H1 (cell line): ENCODE data around the gene ZNF397.

ENCODE experiments used
- CTCF ChIP-seq, 3 experiments: IDR thresholded peaks; 1 replicate in 2 of 3; 2 replicates in 1 of 3; pipeline versions ENCODE4 v1.5.1 to v1.6.1; 2011; ENCODE audit warnings: low read length in 3 of 3, mild to moderate bottlenecking in 3 of 3, inconsistent platforms in 2 of 3, low read depth in 1 of 3, moderate library complexity in 1 of 3; ENCODE audit not compliant: insufficient read depth in 1 of 3; ENCODE audit errors: control extremely low read depth in 1 of 3
- EZH2 ChIP-seq: fragments of 200-600 bp; sonication (generic); IDR thresholded peaks from 2 replicates; pipeline ENCODE4 v1.7.1; 2012; ENCODE audit warnings: low read depth, mild to moderate bottlenecking, moderate library complexity, low read length, inconsistent platforms; ENCODE audit not compliant: severe bottlenecking
- RAD21 ChIP-seq, 2 experiments: IDR thresholded peaks in 1 of 2; conservative IDR thresholded peaks in 1 of 2; 2 replicates each; pipeline ENCODE4 v1.6.1; 2011; ENCODE audit warnings: low read depth in 2 of 2, low read length in 2 of 2, improper control_type of control experiment in 1 of 2, inconsistent platforms in 1 of 2, mild to moderate bottlenecking in 1 of 2, moderate library complexity in 1 of 2

- TF ChIP-seq EZH2 (no peak), CTCF (IDR thresholded peaks at IDR 0.05; ENCODE audit: control extremely low read depth in 1 of 3, insufficient read depth in 1 of 3, low read depth in 1 of 3, low read length in 3 of 3) (no peak), RAD21 (IDR thresholded peaks at IDR 0.05 in 1 of 2, conservative IDR thresholded peaks at IDR 0.05 in 1 of 2; ENCODE audit: low read depth in 2 of 2, low read length in 2 of 2) (no peak)
Measured at GRCh38 chr18:35244671-35245070, 3.8 kb downstream of the ZNF397 start.
